Urinary bladder (tissue), 4 donors: ENCODE measurements around the gene MAP4K2. TPM values are rescaled to one million over a fixed set of nuclear protein-coding genes. Genes with fewer than 3 reads are reported as not detected.
A peak's percentile ranks its signal among the peaks of the same experiment; 100 is the strongest.

ENCODE experiments used
- DNase-seq: peaks from one replicate; pipeline ENCODE4 v3.0.0-alpha.2; 2015; ENCODE audit errors: extremely low spot score
- H3K27ac ChIP-seq: one replicate; pipeline ENCODE4 v1.5.1; 2013; ENCODE audit warnings: low read depth, mild to moderate bottlenecking, moderate library complexity
- H3K36me3 ChIP-seq: one replicate; pipeline ENCODE4 v1.6.1; 2013; ENCODE audit warnings: mild to moderate bottlenecking, moderate library complexity; ENCODE audit not compliant: insufficient read depth
- H3K4me1 ChIP-seq: one replicate; pipeline ENCODE4 v1.6.1; 2013; ENCODE audit warnings: mild to moderate bottlenecking, moderate library complexity; ENCODE audit not compliant: insufficient read depth
- H3K4me3 ChIP-seq: one replicate; pipeline ENCODE4 v1.5.1; 2013; ENCODE audit warnings: low read depth, low read length
- WGBS: extraction: QIAGEN DNeasy Blood & Tissue Kit; methylation state at CpG from one replicate; pipeline ENCODE4 v1.1.7; 2013; 5-methylcytosine and 5-hydroxymethylcytosine counted together
- polyA plus RNA-seq: library from polyadenylated mRNA; stranded (reverse); fragments of 200-250 nt; gene quantifications from one replicate; pipeline ENCODE4 v1.2.3, GENCODE V29; 2013
- total RNA-seq: library from RNA; depleted of rRNA; stranded (reverse); fragments of >200 nt; gene quantifications from one replicate; pipeline ENCODE4 v1.2.3, GENCODE V29; 2014
- donor health status: healthy with polysubstance abuse.
- donor health status: healthy.

MAP4K2 gene
- total and polyA plus RNA-seq, 2 donors: 11.7 to 13.9 TPM

DNA sequence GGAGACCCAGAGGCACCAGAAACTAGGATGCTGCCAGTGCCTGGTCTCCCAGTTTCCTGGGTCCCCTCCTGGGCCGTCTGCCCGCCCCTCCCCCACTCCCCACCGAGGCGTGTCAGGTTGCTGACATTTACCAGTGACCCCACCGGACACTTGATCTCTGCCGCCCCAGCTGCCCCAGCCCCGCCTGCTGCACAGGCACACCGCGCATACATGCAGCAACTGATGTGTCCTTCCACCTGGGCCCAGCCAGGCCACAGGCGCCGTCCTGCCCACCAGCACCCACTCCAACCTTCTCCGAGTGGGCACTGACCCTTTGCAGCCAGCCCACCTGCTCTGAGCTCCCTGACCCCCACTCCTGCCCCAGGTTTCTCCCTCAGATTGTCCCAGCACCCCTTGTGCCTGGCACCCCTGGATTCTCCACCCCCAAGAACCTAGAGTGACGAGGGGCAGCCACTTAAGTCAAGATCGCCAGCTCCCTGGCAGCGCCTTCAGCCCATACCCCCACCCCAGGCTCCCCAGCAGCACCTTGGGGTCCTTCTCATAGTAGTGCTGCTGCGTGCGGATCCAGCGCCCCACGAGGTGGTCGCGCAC is 43.8 kb downstream of the MAP4K2 start:
- Histone ChIP-seq H3K4me3 (no peak overlapping the region), H3K4me1 (no peaks in the 10 kb centered on the region)
- DNase-seq: no peak

DNA sequence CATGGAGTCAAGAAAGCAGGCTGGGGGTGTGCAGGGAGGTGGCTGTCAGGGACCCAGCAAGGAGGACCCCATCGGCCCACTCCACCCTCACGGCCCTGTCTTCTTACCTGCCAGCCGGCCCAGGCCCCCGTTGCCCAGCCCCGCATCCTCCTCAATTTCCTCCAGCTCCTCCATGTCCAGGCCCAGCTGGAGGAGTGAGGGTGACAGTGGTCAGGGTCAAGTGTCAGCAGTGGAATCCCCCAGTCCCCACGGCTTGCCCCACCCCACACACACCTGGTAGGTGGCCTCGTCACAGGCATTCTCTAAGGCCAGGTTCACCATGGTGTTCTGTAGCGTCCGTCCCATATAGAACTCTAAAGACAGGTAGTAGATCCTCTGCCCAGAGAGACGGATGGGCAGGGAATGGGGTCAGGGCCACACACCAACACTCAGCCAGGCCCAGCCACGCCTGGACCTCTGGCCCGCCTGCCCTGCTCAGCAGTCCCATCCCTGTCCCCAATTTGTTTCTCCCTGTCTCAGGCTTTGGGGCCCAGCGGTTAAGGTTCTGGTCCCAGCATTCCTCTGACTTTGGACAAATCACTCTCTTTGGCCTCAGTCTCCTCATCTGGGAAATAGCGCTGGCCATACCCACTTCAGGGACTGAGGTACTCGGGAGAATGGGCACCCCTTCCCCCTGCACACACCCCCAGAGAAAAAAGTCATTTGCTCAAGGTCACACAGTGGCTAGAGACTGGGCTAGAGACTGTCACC is 44.5 kb downstream of the MAP4K2 start:
- 89% methylated on average over 15 of the region's 15 CpGs for WGBS
- no peak overlapping the region for H3K4me3 ChIP-seq
- no peak overlapping the region for H3K27ac ChIP-seq
- no peaks in the 10 kb centered on the region for H3K4me1 ChIP-seq
- no peak for DNase-seq
- no peaks in the 10 kb centered on the region for H3K36me3 ChIP-seq

More for the DNA sequence above, 43.8 kb downstream of the MAP4K2 start:
- 38% methylated on average over 21 of the region's 21 CpGs for WGBS
- Histone ChIP-seq H3K36me3 (peaks cover under 1% of the 10 kb centered on the region), H3K27ac (peak overlapping the region; percentile 43)

GRCh38 chr11:64757549-64758329 is 45.3 kb downstream of the MAP4K2 start:
- DNase-seq: no peak
- H3K36me3 ChIP-seq: no peaks in the 10 kb centered on the region
- no peak overlapping the region for H3K27ac ChIP-seq
- H3K4me1 ChIP-seq: no peaks in the 10 kb centered on the region
- H3K4me3 ChIP-seq: no peak overlapping the region
- WGBS: 87% methylated on average over 19 of the region's 19 CpGs

DNA sequence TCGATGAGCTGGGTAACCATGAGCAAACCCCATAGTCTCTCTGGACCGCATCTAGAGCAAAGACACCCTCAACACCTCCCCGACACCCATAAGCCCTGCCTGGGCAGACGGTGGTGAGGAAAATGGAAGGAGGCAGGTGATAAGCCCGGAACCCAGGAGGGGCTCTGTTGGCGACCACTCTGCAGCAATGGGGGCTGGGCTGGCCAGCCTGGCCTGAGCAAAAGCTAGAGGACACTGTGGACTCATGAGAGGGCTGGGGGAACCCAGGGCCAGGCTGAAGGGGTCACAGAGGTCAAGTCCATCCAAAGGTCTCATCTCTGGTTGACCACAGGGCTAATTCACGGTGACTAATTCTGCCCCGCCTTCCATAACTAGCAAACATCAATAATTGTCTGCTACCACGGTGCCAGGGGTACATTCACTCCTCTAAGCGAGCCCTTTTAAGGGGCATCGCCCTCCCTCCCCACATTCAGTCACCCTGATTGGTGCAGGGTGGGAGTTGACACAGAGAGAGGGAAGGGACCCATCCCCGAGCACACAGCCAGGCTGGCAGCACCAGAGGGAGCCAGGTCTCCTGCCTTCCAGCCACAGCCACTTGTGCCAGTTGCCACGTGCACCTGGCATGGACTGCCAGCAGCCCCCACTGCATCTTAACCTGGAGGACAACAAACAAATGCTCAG is 47.2 kb downstream of the MAP4K2 start:
- H3K27ac ChIP-seq: no peak overlapping the region
- H3K4me3 ChIP-seq: no peak overlapping the region
- 87% methylated on average over 13 of the region's 13 CpGs for WGBS
- H3K36me3 ChIP-seq: no peaks in the 10 kb centered on the region
- DNase-seq: no peak
- no peaks in the 10 kb centered on the region for H3K4me1 ChIP-seq

DNA sequence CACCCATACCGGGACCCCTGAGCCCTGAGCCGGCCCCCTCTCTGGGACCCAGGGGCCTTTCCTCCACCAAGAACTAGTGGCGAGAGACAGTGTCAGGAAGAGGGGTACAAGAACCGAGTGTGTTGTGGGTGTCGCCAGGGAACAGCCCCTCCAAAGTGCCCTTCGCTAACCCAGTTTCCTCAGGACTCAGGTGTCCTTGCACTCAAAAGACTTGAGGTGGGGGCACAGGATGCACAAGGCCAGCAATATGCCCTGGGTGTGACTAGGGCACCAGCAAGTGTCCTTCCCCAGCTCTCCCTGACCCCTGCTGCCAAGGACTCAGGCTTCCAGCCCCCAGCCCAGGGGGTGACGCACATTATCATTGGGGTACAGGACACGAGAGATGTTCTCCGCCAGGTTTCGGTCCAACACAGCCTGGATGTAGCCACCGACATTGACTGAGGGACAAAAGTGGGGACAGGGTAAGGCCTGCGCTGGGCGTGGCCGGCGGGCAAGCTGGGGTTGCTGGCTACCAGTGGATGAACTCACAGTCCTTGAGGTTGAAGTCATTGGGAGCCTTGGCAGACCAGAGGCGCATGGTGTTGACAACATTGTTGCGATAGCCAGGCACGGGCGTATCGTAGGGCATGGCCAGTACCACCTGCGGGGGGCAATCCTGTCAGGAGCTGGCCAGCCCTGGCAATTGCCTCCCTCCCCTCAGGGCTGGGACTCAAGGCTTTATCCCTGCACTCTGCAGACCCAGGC is 47.9 kb downstream of the MAP4K2 start:
- no peaks in the 10 kb centered on the region for H3K36me3 ChIP-seq
- 90% methylated on average over 21 of the region's 21 CpGs for WGBS
- no peak for DNase-seq
- no peak overlapping the region for H3K4me3 ChIP-seq
- no peak overlapping the region for H3K27ac ChIP-seq
- no peaks in the 10 kb centered on the region for H3K4me1 ChIP-seq

DNA sequence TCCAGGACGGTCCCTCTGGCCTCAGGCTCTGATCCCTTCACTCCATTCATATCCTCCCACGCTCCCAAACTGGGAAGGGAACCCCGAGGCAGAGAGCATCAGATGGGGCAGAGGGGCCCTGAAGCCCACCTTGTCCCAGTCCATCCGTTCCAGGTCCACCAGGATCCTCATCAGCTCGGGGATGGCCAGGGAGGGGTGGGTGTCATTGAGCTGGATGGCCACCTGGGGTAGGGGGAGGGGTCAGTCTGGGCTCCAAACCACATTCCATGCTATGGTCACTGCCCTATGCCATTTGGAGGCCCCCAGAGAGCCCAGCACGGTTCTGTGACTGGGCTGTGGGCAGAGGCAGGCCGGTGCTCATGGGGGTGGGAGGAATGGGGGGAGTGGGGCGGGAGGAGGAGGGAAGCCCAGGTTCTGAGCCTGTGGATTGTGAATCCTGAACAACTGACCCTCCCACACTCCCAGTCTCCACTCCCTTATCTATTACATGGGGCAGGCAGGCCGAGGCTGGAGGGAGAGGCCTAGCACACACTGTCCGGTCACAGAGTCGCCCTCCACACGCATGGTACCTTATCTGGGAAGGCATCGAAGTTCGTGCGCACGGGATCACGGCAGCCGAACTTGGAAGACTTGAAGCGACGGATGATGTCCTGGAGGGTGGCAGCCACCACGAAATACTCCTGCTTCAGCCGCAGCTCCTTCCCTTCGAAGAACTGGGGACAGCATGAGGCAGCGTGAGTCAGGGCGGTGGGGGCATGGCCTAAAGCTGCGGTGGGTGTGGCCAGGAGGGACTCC is 48.7 kb downstream of the MAP4K2 start:
- Histone ChIP-seq H3K27ac (no peak overlapping the region), H3K36me3 (no peaks in the 10 kb centered on the region), H3K4me3 (no peak overlapping the region), H3K4me1 (no peaks in the 10 kb centered on the region)
- DNase-seq: no peak
- 84% methylated on average over 26 of the region's 26 CpGs for WGBS

GRCh38 chr11:64753380-64754123 is 49.5 kb downstream of the MAP4K2 start:
- H3K27ac ChIP-seq: no peak overlapping the region
- H3K4me3 ChIP-seq: no peak overlapping the region
- 92% methylated on average over 43 of the region's 43 CpGs for WGBS
- H3K4me1 ChIP-seq: no peaks in the 10 kb centered on the region
- no peak for DNase-seq
- no peaks in the 10 kb centered on the region for H3K36me3 ChIP-seq

DNA sequence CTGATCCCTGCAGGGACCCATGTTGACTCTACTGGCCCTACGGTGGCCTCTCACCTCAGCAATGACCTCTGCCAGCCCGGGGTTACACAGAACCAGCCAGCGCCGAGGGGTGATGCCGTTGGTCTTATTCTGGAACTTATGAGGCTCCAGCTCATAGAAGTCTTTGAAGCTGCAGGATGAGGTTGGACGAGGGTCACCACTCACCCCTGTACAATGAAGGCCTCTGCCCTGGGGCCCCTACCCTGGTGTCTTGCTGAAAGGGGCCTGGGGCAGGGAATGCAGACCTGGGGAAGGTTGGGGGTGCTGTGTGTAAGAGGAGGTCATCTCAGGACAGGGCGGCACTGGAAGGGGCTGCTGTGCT is 50.0 kb downstream of the MAP4K2 start:
- 90% methylated on average over 7 of the region's 7 CpGs for whole genome bisulfite sequencing
- DNase-seq: no peak
- H3K4me1 ChIP-seq: no peaks in the 10 kb centered on the region
- no peaks in the 10 kb centered on the region for H3K36me3 ChIP-seq
- no peak overlapping the region for H3K4me3 ChIP-seq
- no peak overlapping the region for H3K27ac ChIP-seq

GRCh38 chr11:64752175-64752970 is 50.6 kb downstream of the MAP4K2 start:
- no peak overlapping the region for H3K4me3 ChIP-seq
- no peaks in the 10 kb centered on the region for H3K36me3 ChIP-seq
- DNase-seq: no peak
- 81% methylated on average over 14 of the region's 14 CpGs for WGBS
- H3K27ac ChIP-seq: no peak overlapping the region
- no peaks in the 10 kb centered on the region for H3K4me1 ChIP-seq

GRCh38 chr11:64751580-64751979 is 51.4 kb downstream of the MAP4K2 start:
- WGBS: 96% methylated on average over 9 of the region's 9 CpGs
- Histone ChIP-seq H3K27ac (no peak overlapping the region), H3K36me3 (no peaks in the 10 kb centered on the region), H3K4me3 (no peak overlapping the region), H3K4me1 (no peaks in the 10 kb centered on the region)
- DNase-seq: no peak

DNA sequence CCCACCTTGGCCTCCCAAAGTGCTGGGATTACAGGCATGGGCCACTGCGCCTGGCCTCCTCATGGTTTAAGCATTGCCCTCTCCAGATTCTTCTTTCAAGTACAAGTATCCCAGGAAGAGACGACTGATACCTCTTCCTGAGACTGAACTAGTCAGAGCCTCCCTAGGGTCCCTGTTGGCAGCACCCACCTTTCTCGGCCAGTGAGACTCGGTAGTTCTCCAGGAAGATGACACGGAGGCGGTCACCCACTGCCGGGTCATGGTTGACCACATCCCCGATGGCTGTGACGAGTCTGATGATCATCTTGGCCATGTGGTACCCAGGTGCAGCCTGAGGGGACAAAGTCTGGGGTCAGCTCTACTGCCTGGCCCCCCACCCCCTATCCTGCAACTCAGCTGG is 51.9 kb downstream of the MAP4K2 start:
- Histone ChIP-seq H3K4me1 (no peaks in the 10 kb centered on the region), H3K36me3 (no peaks in the 10 kb centered on the region), H3K27ac (no peak overlapping the region), H3K4me3 (no peak overlapping the region)
- DNase-seq: no peak
- 91% methylated on average over 9 of the region's 9 CpGs for WGBS
